GM12864 (cell line): ENCODE data around the gene DAPK2.

Source experiments
- DNase-seq: peaks from one replicate; pipeline ENCODE4 v3.0.0-alpha.2; 2011; ENCODE audit warnings: low read depth
- H3K4me3 ChIP-seq: 2 replicates; pipeline ENCODE4 v1.5.1; 2011; ENCODE audit warnings: mild to moderate bottlenecking, low read depth, low read length, control low read depth
- CTCF ChIP-seq: IDR thresholded peaks from 2 replicates; pipeline ENCODE4 v1.5.1; 2011; ENCODE audit warnings: low read depth, mild to moderate bottlenecking, moderate library complexity, low read length, control low read depth, inconsistent platforms; ENCODE audit errors: missing control alignments

Gene DAPK2

GRCh38 chr15:63948971-63949370 is 97.3 kb downstream of the DAPK2 start:
- no peak for TF ChIP-seq CTCF
- no peak for DNase-seq
- H3K4me3 ChIP-seq: no peak overlapping the region

DNA sequence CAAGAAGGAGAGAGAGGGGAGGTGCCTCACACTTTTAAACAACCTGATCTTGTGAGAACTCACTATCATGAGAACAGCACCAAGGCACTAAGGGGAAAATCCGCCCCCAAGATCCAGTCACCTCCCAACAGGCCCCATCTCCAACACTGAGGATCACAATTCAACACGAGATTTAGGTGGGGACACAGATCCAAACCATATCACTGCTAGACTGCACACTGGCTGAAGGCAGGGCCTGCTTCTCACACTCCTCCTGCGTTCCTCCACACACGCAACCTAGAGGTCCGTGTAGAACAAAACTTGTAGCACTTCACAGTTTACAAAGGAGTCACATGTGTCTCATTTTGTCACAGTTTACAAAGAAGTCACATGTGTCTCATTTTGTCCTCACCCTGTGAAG is 97.8 kb downstream of the DAPK2 start:
- TF ChIP-seq CTCF: no peak
- H3K4me3 ChIP-seq: no peak overlapping the region
- no peak for DNase-seq

DNA sequence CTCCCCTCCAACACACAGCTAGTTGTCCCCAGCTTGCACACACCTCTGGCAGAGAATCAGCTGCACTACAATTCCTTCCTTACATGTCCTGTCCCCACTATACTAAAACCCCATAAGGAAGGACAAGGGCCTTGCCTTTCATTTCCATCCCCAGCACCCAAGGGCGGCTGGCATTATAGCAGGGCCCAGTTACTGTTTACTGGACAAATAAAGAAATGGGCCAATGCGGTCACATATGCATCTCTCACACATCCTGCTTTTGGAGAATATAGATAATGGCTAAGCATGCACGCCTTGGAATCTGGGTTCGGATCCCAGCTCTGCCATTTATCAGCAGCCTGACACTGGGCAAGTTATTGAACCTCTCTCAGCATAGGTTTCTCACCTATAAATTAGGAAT is 99.1 kb downstream of the DAPK2 start:
- no peak for DNase-seq
- no peak overlapping the region for H3K4me3 ChIP-seq
- TF ChIP-seq CTCF: no peak

DNA sequence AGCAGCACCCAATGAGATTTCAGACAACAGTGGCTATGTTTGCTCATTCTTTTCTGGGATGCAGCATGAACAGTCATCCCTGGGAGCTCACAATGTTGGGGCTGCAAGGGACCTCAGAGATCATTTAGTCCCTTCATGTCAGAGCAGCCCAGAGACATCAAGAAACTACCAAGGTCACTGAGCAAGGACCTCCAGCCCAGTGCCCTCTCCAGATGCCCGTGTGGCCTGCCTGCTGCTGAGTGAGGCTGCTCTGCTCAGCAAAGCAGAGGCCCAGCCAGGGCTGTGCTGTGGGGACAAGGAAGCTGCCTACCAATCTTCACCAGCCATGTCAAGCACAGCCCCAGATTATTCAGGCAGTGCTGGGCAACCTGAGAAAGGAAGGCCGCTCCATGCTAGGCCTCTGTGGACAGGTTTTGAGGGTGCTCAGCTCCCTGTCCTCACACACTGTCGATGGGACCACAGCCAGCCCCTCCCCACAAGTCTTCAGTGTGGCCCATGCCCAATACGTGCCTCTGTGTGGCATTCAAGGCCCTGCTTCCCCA is 99.7 kb downstream of the DAPK2 start:
- no peak for TF ChIP-seq CTCF
- H3K4me3 ChIP-seq: no peak overlapping the region
- no peak for DNase-seq

DNA sequence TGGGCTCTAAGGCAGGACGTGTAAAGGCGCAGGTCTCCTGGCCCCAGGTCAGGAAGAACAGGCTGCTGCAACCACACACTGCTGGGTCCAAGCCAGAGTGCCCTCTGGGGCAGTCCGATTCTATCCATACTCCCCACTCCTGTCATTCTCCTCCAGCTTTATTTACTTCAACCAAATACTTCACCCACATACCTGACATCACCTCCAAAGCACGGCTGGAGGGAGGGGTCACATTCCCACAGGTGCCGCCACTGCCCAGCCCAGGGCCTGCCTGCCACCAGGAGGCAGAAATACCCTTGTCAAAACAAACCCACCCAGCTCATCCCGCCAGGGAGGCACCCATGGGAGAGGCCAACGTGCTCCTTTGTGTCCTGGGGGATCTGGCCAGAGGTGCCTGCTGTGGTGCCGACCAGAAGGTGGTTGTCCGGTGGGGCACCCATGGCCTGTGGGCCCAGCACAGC is 100.4 kb downstream of the DAPK2 start:
- TF ChIP-seq CTCF: no peak
- no peak overlapping the region for H3K4me3 ChIP-seq
- DNase-seq: no peak

- no peak overlapping the region for H3K4me3 ChIP-seq
- no peak for DNase-seq
- TF ChIP-seq CTCF: peak; percentile 94
Measured at GRCh38 chr15:63945007-63945788, 101.1 kb downstream of the DAPK2 start.

DNA sequence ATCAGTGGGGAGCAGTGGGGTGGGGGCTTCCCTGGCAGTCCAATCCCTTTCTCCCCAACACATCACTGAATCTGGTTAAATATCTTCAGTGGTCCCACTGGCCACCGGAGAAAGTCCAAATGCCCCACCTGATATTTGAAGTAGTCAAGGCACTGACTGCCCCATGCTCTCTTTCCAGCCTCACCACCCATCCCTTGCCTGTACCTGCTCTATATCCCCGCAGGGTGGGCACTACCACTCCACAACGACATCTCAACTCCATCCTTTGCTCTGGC is 101.7 kb downstream of the DAPK2 start:
- no peak for DNase-seq
- no peak for TF ChIP-seq CTCF
- H3K4me3 ChIP-seq: no peak overlapping the region
